Kidney tubule cell (primary cell): Measurements from ENCODE around the gene CDPF1.

ENCODE experiments used
- DNase-seq: peaks from one replicate; pipeline ENCODE4 v3.0.0-alpha.2; 2018; ENCODE audit warnings: low spot score

Gene CDPF1, protein sequence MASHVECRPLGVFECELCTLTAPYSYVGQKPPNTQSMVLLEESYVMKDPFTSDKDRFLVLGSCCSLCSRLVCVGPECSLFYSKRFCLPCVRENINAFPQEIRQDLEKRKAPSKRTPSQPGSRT

DNA sequence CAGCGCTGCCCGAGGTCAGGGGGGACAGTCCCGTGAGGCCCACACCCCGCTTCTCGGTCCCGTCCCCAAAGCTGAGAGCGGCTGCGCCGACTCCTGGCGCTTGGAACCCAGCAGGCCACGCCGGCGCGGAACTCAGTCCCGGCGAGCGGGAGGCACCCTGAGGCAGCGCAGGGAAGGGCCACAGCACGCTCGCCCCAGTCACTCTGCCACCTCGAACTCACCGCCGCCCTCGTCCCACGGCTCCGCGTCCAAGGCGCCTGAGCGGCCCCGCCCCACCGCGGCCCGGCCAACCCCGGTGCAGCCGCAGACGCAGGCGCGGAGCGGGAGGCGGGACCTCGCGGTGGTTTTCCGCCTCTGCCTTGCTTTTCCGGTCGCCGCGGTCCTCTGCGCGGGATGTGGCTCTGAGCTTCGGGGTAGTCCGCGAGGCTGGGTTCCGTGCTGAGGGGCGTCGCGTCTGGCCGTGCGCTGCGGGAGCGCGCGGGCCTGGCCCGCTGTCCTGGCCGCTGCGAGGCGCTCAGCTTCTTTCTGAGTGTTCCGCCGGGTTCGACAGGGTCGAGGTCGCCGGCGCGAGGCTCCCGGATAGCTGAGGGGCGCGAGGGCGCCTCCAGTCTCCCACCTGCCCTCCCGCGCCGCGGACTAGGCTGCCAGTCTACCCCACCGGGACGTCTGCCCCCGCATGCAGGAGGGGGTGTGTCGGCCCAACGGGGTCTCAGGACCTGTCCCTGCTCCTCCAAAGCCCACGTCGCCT, at the start of gene CDPF1:
TSS of gene CDPF1 (minus strand) at position 259 of the 748 bp plus-strand sequence. CDS start 2,009 bp downstream, outside the sequence.
- peak; percentile 90 for DNase-seq

DNA sequence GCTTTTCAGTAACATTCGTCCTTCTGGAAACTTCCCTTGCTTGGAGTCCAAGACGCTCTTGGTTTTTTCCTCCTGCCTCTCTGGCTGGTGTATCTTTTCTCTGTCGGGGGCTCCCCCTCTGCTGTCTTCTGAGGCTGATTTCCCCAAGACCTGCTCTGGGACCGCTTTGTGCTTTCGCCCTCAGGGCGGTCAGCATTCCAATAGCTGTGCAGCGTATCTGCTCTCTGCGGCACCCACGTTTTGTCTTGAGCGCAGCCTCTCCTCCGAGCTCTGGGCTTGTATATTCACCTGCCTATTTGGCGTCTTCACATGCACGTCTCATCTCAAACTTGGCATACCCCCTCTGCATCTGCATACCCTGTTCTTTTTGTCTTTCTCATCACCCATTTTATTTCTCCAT, 49.0 kb upstream of the CDPF1 start:
- DNase-seq = no peak

DNA sequence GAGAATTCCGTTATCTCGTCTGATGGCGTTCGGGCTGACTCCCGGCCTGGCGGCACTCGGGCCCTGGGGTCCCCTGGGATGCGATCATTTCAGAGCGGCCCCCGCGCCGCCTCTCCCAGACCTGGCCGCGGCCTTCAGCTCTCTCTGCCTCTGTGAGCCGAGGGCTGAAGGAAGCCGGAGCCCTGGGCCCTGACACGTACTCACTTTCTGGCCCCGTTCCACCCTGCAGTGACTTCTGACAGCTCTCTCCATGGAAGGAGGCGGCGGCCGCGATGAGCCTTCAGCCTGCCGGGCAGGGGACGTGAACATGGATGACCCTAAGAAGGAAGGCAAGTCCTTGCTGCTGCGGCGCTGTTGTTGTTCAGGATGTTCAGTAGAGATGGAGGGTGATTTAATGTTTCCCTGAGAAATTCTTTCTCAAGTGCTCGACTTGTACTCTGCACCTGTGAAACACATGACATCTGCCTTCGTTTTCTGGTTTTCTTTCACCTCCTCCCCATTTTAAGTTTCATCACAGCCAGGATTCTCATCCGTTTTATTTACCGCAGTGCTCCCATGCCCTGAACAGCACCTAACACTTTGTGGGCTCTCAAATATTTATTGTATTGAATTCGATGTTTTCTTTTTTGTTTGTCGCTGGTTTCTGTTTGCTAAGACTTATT, 47.2 kb upstream of the CDPF1 start:
- peak; percentile 60 for DNase-seq

DNA sequence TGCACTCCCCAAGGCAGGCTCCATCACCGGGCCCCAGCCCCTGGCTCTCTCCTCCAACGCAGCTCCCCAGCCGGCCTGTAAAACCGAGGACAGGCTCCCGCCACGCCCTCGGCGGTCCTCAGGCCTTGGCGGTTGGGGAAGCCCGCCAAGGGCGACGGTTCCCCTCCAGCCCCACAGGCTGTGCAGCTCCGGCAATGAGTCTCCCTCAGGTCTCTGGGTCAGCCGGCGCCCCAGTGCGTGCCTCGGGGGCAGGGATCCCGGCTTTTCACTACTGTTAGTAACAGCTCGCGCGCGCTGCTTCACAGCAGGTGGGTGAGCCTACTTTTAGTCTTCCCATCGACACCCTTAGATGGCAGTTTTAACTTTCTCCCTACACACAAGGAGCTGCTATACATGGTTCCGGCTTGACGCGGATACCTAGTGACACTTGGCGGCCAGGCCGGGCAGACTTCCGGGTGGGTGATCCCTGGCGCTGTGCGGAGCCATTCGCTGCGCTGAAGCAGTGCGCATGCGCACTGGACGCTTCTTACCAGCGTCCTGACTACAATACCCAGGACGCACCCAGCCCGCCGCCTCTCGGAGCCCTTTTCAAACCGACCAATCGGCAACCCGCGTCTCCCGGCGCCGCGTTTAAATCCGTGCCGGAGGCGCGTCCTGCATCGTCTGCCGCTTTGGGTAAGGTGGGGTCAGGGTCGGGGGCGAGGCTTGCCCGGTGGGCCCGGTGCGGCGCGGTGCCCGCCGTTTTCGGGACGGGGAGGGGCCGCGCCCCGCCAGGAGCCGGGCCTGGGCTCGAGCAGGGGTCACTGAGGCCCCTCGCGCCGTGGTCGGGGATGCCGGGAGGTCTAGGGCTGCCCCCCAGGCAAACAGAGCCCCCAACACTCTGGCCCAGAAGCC, 46.4 kb upstream of the CDPF1 start, which contains the start of gene GTSE1:
TSS of gene GTSE1 (plus strand) at position 614 of the 894 bp plus-strand sequence. CDS start 531 bp downstream, outside the sequence.
- DNase-seq = peak; percentile 98

DNA sequence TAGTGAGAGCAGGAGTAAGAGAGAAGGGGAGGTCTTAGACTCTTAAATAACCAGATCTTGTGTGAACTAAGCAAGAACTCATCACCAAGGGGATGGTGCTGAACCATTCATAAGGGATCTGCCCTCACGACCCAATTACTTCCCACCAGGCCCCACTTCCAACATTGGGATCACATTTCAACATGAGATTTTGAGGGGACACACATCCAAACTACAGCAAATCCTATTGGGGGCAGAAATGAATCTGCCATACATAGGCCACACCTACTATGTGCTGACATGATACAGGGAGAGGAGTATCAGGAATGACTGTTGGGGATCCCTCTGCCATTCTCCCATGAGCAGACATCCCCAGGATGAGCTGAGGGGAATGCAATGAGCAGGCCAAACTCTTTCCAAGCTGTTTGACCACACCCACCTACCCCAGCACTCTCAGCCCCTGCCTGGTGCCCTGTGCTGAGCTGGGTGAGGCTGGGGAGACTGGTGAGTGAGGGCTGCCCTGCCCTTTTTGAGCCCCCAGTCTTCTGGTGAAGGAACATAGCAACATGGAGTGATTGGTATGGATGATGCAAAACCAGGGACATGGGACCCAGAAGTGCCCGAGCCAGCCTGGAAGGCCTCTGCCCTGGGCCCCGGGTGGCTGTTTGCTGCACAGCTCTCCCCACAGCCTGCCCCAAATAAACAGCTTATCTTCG, 45.3 kb upstream of the CDPF1 start:
- DNase-seq = no peak

DNA sequence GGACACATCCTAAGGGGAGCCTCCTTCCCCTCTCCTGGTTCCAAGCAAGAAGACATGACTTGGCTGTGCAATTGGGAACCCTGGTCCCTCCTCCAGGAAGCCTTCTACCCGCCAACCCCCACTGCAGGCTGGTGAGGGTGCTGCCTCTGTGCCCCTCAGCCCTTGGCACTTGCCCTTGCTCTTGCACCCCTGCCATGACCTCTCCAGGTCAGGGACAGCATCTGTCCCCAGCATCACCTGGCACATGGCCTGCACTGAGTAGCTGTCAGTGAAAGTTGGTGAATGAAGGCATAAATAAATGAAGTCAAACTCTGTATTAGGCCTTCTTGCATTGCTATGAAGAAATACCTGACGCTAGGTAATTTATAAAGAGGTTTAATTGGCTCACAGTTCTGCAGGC, 44.7 kb upstream of the CDPF1 start:
- no peak for DNase-seq

DNA sequence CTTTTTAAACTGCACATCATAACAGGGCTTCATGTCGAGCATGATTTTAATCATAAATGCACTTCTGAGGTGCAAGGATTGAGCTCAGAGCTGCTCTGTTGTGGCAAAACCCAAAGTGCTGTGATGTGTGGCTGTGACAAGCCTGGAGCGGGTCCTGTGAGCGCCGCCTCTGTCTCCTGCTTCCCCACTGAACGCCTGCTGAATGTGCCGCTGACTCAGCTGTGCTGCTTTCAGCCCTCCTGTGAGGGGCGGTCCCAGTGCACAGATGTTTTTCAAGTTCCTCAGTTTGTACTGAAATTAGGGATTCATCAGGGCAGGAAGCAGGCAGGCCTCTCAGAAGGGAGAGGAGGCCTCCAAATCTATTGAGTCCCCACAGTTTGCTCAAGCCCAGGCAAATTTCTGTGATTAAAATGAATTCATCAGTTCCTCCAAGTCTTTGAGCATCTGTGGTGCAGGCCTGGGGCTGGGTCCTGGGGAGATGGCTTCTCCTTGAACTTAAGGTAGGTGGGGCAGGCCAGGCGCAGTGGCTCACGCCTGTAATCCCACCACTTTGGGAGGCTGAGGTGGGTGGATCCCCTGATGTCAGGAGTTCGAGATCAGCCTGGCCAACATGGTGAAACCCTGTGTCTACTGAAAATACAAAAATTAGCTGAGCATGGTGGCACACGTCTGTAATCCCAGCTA, 43.6 kb upstream of the CDPF1 start:
- peak; percentile 12 for DNase-seq

DNA sequence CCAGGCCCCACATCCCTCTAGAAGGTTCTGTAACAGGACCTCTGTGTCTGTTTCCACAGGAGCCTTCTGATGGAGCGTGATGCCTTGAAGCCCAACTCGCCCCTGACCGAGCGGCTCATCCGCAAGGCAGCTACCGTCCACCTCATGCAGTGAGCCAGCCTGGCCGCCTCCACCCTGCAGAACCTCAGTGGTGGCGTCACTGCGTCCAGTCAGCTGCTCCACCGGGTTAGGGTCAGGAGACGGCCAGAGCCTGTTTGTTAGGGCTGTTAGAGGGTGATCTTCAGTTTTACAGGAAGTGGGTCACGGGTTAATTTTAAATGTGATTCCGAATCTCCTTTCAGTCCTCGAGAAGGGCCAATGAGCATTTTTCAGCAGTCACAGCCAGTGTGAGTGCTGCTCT, 42.6 kb upstream of the CDPF1 start:
- DNase-seq = no peak

DNA sequence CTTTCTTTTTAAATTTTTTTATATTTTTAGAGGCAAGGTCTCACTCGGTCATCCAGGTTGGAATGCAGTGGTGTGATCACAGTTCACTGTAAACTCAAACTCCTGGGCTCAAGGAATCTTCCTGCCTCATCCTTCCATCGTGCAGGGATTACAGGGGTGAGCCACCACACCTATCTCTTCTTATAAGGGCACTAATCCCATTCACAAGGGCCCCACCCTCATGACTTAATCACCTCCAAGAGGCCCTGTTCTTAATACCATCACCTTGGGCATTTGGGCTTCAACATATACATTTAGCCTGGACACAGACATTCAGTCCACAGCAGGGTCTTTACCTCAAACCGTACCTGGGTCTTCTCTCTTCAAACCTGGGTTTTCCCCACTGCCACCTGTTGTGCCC, 42.1 kb upstream of the CDPF1 start:
- no peak for DNase-seq

DNA sequence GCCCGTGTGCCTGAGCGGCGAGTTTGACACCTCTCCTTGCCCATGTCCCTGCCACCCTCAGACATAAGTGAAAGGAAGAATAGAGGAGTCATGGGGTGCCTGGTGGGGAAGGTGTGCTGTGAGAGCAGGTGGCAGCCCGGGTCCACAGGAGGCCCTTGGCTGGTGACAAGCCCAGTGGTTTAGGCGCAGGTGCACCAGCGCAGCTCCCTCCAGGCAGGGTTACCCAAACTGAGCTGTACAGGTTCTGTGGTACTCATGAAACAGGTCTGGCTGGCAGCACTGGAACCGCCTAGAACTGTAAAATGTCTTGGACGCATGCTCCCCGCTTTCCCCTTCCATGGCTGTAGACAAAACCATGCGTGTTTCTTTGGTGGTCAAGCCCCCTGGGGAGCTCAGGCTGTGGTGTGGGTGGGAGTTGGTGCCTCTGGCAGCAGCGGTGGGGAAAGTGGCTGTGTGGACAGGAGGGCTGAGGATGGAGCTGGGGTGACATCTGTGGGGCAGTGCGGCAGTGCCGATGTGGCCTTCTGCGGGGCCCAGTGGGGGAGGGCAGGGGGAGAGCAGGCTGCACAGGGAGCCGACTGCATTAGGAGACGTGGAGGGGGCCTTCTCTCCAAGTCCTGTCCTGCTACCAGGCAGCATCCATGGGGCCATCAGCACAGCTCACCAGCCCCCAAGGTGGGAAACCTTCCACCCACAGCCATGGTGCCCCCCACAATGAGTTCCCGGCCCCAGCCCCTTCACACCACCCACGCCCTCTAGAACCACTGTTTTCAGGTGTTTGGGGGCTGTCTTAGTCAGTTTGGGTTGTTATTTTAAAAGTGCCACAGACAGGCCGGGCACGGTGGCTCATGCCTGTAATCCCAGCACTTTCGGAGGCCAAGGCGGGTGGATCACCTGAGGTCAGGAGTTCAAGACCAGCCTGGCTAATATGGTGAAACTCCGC, 41.0 kb upstream of the CDPF1 start:
- DNase-seq = no peak

DNA sequence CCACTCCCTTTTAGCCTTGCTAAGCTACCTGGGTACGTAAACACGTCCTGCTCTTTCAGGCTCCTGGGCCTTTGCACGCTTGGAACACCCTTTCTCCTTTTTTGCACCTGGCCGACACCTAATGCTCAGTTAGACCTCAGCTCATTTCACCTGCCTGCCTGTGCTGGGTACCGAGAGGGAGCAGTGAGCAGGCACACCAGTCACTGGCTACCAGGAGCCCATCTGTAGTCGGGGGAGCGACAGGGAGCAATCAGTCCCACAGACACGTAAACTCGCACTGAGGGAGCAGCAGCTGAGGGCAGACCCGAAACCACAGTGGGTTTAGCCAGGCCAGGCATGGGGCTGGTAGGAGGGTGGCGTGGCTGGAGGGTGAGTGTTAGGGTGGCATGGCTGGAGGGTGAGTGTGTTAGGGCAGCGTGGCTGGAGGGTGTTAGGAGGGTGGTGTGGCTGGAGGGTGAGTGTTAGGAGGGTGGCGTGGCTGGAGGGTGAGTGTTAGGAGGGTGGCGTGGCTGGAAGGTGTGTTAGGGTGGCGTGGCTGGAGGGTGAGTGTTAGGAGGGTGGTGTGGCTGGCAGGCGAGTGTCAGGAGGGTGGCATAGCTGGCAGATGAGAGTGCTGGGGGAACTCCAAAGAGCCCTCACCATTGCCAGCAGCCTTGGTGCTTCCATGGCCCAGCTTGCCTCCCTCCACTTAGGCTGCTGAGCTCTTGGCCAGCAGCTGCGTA, 40.2 kb upstream of the CDPF1 start:
- no peak for DNase-seq

DNA sequence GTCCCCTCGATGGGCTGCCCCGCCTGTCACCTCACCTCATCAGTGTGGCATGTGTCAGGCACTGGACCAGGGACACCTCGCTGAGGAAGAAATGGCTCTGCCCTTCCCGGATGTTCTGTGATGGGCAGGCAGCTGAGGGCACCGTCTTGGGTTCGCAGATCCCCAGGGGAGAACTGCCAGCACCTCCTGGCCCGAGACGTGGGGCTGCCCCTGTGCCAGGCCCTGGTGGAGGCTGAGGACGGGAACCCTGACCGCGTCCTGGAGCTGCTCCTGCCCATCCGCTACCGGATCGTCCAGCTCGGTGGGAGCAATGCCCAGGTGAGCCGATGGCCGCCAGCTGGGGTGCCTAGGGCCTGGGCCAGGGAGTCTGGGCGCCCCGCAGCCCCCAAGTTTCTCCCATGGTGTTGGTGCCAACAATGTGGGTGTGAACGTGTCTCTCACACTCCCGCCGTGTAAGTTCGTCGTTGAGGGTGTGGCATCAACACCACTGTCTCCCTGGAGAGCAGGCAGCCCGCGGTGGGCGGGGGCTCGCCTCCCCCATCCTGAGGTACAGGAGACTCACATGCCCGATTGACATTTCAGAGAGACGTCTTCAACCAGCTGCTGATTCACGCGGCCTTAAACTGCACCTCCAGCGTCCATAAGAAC, 39.3 kb upstream of the CDPF1 start:
- no peak for DNase-seq

DNA sequence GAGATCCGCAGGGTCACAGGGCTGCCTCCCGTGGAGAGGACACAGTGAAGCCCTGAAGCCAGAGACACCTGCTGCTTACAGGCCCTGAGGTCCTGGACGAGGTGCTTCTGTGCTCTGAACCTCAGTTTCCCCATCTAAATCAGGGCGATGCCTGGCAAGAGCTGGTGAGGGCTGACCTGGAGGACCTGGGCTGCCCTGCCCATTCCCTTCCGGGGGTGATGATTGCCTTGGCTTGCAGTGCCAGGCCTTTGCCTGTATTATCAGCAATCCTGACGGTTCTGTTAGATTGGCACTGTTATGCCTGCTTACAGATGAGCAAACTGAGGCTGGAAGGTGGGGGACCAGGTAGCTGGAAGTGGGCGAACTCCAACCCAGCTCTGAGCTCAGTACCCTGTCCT, 38.8 kb upstream of the CDPF1 start:
- no peak for DNase-seq

DNA sequence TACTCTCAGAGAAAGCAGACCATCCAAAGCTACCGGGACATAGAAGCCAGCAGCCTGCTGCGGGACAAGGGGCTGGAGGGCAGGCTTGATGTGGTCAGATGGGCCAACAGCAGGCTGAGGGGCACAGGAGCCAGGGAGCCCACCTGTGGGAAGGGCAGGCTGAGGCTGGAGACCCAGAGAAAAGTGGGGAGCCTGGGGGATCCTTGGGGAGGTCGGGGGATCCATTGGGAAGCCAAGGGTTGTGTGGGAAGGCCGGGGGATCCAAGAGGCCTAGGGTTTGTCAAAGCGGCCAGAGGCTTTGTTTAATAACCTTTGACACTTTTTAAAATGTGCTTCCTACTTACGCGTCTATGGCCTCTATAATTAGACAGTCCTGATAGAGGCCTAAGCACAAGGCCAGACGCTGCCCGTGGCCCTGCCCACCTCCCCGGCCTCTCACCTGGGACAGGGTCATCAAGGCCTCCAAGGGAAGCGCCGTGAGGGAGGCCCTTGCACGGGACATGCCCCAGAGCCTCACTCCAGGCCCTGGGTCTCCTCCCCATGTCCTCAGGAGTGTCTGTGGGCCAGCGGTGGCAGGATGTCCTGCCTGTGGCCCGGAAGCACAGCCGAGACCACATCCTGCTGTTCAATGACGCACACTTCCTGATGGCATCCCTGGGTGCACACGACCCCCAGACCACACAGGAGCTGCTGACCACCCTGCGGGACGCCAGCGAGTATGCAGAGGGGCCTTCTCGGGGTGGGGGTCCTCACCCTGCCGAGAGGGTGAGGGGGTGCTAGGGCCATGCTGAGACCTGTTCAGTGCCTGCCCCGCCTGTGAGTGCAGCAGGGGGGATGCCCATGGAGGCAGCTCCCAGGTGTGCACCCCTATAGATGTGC, 38.0 kb upstream of the CDPF1 start:
- no peak for DNase-seq

DNA sequence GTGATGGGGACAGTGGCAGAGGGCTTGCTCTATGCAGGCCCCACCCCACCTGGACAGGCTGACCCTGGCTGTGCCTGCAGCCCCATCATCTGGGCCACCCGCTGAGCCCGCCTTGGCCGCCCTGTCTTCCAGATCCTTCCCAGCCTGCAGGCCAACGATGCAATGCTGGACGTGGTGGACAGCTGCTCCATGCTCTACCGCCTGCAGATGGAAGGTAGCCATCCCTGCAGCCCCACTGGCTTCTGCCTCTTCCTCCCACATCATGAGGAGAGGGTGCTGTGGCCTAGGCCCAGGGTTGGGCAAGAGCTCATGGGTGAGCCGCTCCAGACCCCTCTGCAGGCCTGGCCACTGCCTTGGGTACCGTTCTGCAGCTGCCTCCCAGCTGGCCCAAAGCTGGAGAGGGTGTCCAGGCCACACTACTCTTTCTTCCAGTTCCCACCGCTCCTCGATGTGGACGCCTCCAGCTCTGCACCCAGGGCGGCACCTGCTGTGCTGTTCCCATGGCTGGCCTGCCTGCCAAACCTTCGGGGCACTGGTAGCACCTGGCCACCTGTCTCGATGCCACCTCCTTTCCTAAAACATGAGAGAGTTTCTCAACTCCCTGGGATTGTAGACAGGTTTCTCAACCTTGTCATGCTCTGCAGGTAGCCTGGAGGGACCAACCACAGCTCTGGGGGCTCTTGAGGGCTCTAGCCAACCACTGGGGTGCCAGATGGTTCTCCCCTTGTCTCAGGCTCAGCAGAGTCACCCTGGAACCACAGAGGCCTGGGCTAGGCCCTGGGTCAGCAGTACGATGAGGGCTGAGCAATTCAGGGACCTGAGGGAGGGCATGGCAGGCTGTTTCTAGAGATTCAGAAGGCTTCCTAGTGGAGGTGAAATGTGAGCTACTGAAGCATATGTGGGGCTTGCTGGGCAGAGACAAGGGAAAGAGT, 37.1 kb upstream of the CDPF1 start:
- DNase-seq = no peak

DNA sequence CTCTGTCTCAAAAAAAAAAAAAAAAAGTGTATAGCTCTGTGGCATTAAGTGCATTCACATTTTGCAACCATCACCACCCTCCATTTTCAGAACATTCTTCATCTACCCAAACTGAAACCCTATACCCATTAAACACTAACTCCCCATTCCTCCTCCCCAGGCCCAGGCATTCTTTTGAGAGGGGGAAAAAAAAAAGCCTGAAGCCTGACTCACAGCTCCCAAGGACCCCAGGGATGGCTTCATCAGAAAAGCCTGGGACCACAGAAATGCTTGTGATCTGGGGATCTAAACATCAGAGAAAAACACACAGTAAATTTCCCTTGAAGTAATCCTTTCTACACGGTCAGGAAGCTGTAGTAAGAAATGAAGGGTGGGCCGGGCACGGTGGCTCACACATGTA, 35.9 kb upstream of the CDPF1 start:
- DNase-seq = no peak
